GM18873 (cell line): ENCODE measurements around the gene IL6.

ENCODE experiments used
- ATAC-seq: cut with Tn5 transposase; IDR thresholded peaks from one replicate; pipeline ENCODE4 v1.9.1; 2021; ENCODE audit warnings: mild to moderate bottlenecking, moderate library complexity, moderate number of reproducible peaks; ENCODE audit not compliant: unreplicated experiment, low FRiP score

Gene IL6

DNA sequence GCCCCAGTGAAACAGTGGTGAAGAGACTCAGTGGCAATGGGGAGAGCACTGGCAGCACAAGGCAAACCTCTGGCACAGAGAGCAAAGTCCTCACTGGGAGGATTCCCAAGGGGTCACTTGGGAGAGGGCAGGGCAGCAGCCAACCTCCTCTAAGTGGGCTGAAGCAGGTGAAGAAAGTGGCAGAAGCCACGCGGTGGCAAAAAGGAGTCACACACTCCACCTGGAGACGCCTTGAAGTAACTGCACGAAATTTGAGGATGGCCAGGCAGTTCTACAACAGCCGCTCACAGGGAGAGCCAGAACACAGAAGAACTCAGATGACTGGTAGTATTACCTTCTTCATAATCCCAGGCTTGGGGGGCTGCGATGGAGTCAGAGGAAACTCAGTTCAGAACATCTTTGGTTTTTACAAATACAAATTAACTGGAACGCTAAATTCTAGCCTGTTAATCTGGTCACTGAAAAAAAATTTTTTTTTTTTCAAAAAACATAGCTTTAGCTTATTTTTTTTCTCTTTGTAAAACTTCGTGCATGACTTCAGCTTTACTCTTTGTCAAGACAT is 574 bp upstream of the IL6 start:
- peak; percentile 71 for ATAC-seq

DNA sequence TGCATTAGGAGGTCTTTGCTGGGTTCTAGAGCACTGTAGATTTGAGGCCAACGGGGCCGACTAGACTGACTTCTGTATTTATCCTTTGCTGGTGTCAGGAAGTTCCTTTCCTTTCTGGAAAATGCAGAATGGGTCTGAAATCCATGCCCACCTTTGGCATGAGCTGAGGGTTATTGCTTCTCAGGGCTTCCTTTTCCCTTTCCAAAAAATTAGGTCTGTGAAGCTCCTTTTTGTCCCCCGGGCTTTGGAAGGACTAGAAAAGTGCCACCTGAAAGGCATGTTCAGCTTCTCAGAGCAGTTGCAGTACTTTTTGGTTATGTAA is 675 bp downstream of the IL6 start:
- ATAC-seq: no peak

DNA sequence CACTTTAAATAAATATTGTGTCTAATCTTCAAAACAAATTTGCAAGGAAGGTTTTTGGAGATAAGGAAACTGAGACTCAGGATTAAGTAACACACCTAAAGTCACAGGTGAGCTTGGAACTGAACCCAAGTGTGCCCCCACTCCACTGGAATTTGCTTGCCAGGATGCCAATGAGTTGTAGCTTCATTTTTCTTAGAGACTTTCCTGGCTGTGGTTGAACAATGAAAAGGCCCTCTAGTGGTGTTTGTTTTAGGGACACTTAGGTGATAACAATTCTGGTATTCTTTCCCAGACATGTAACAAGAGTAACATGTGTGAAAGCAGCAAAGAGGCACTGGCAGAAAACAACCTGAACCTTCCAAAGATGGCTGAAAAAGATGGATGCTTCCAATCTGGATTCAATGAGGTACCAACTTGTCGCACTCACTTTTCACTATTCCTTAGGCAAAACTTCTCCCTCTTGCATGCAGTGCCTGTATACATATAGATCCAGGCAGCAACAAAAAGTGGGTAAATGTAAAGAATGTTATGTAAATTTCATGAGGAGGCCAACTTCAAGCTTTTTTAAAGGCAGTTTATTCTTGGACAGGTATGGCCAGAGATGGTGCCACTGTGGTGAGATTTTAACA is 1.5 kb downstream of the IL6 start:
- no peak for ATAC-seq

DNA sequence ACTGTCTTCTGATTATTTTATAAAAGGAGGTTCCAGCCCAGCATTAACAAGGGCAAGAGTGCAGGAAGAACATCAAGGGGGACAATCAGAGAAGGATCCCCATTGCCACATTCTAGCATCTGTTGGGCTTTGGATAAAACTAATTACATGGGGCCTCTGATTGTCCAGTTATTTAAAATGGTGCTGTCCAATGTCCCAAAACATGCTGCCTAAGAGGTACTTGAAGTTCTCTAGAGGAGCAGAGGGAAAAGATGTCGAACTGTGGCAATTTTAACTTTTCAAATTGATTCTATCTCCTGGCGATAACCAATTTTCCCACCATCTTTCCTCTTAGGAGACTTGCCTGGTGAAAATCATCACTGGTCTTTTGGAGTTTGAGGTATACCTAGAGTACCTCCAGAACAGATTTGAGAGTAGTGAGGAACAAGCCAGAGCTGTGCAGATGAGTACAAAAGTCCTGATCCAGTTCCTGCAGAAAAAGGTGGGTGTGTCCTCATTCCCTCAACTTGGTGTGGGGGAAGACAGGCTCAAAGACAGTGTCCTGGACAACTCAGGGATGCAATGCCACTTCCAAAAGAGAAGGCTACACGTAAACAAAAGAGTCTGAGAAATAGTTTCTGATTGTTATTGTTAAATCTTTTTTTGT is 2.3 kb downstream of the IL6 start:
- ATAC-seq: no peak

DNA sequence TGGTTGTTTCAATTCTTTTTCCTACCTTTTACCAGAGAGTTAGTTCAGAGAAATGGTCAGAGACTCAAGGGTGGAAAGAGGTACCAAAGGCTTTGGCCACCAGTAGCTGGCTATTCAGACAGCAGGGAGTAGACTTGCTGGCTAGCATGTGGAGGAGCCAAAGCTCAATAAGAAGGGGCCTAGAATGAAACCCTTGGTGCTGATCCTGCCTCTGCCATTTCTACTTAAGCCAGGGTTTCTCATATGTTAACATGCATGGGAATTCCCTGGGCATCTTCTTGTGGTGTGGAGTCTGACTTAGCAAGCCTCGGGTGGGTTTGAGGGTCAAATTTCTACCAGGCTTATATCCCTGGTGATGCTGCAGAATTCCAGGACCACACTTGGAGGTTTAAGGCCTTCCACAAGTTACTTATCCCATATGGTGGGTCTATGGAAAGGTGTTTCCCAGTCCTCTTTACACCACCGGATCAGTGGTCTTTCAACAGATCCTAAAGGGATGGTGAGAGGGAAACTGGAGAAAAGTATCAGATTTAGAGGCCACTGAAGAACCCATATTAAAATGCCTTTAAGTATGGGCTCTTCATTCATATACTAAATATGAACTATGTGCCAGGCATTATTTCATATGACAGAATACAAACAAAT is 3.2 kb downstream of the IL6 start:
- no peak for ATAC-seq

DNA sequence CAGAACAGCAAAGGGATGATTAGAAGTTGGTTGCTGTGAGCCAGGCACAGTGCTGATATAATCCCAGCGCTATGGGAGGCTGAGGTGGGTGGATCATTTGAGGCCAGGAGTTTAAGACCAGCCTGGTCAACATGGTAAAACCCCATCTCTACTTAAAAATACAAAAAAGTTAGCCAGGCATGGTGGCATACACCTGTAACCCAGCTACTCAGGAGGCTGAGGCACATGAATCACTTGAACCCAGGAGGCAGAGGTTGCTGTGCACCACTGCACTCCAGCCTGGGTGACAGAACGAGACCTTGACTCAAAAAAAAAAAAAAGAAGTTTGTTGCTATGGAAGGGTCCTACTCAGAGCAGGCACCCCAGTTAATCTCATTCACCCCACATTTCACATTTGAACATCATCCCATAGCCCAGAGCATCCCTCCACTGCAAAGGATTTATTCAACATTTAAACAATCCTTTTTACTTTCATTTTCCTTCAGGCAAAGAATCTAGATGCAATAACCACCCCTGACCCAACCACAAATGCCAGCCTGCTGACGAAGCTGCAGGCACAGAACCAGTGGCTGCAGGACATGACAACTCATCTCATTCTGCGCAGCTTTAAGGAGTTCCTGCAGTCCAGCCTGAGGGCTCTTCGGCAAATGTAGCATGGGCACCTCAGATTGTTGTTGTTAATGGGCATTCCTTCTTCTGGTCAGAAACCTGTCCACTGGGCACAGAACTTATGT is 4.1 kb downstream of the IL6 start:
- no peak for ATAC-seq

DNA sequence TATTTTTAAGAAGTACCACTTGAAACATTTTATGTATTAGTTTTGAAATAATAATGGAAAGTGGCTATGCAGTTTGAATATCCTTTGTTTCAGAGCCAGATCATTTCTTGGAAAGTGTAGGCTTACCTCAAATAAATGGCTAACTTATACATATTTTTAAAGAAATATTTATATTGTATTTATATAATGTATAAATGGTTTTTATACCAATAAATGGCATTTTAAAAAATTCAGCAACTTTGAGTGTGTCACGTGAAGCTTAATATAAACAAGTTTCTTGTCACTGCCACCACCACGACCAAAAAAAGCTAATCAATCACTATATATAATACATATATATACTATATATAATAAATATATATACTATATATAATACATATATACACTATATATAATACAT is 4.8 kb downstream of the IL6 start:
- no peak for ATAC-seq

DNA sequence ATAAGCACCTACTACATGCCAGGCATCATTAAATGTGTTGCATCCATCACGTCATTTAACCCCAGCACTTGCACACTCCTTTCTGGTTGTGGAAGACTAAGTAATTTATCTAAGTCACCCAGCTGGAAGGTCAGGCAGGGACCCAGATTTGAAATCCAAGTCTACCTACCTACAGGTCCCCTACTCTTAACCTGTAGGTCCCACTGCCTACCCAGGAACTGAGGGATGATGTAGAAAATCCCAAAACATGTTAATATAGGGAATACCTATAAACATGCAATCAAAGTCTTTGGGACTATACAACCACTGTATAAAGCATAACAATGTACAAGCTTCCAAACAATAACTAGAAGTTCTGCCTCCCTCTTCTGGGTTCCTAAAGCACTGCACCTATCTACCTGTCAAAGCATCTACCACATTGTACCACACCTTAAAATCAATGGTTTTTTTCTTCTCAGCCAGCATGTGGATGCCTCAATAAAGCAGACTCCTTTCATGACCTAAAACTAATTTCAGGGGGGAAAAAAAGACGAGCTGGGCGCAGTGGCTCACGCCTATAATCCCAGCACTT is 5.6 kb downstream of the IL6 start:
- ATAC-seq: no peak

DNA sequence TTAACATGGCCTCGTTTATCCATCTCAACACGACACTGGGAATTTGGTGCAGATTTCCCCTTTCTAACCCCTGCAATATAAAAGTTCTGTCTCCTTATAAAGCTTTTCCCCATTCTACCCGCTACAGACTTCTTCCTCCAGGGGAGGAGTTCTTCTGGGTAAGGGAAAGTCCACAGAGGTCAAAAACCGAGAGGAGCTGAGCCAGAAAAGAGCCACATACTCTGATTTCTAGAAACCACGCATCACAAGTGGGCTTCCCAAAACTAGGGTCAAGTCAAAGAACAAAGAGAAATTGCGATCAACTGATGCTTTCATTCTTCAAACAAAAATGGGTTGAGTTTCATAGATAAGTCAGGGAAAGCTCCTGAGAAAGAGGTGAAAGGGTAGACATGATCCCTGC is 6.8 kb downstream of the IL6 start:
- no peak for ATAC-seq

DNA sequence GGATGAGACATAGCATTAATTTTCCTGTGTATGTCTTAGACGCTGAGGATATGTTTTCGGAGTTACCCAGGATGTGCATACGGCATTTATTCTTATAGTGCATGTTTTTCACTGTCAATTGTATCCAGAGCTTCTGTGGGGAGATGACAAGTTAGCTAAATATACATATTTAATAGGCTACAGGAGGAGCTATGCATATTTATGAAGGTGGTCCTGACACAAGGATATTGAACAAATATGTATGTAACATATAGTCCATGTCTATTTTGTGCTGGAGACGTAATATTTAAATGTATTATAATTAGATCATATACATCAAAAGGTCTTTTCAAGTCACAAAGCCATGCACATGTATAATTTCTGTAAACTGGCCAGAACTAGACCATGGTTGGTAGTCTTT is 16.0 kb downstream of the IL6 start:
- no peak for ATAC-seq

DNA sequence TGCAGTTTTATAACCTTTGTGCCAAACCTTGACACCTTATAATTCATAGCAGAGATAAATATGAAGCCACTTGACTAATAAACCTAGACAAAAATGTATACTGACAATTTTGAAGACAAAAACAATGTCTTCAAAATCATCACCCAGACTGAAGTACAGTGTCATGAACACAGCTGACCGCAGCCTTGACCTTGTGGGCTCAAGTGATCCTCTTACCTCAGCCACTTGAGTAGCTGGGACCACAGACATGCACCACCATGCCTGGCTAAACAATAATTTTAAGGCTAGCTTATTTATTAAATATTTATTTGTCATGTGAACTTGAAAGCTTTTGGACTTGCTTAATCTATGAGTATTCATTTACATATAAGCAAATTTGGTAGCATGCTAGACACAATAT is 24.3 kb downstream of the IL6 start:
- ATAC-seq: no peak

DNA sequence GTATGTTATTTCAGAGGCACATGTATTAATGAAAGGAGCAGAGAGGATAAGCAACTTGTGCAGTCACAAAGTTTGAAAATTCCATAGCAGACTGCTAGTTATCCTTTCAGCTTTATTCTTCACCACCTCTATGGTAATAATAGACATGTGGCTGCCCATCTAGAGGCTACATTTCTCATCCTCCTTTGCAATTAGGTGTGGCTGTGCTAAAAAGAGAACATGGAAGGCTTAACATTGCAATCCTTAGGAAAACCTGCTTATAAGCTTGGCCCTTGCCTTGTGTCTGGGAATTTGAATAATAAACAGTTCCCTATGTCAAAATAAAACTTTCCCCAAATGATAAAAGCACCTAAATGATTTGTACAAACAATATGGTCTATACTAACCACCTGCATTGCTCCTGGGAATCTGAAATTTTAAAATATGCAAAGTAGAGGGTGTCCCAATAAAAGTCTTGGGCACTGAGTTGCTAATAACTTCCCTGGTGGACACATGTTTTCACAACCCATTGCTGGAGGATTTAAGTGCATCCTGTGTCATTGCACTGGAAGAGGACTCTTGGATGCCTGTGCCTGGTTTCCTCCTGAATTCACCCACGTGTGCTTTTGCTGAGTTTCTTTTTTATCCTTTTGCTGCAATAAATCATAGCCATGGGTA is 30.5 kb downstream of the IL6 start:
- ATAC-seq: no peak

DNA sequence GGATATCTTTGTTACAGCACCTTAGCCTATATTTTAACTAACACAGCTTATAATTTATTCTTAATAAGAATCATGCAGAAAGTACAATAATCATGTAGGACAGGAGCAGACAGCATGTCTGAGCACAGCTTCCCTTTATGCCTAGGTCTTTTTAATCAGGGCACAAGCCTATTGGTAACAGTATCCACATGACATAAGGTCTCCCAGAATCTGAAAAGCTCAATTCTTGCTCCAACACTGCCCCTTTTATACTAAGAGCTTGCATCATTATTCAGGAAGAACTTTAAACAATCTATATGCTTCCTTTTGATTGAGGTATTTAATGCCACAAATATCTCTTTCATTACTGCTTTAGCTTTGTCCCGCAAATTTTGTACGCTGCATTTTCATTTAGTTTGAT is 31.6 kb downstream of the IL6 start:
- no peak for ATAC-seq

DNA sequence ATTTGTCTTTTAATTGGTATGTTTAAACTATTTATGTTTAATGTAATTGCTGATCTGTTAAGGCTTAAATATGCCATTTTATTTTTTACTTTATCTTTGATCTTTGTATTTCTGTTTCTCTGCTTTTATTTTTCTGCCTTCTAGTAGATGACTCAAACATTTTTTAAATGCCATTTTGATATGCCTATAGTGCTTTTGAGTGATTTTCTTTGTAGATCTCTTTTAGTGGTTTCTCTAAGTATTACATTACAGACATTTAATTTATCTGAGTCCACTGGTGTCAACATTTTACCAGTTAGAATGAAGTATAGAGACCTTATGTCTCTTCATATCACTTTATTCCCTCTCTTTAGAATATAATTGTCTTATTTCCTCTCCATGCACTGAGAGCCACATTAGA is 32.7 kb downstream of the IL6 start:
- no peak for ATAC-seq

DNA sequence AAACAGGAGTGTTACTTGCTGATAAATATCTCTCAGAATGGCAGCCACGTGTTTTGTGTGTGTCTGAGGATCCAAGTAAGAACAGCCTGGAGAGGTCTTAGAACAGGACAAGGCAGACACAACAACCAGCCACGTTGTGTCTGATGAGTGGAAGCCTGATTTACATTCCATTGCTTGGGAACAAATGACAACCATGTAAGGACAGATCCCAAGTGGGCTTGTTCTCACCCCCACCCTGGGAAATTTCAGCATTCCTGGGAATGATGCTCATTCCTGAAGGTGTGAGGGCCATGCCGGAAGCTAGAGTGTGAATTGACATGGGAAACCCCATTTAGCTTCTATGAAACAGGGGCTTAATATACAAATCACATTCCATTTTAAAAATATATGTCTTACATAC is 35.9 kb downstream of the IL6 start:
- no peak for ATAC-seq

DNA sequence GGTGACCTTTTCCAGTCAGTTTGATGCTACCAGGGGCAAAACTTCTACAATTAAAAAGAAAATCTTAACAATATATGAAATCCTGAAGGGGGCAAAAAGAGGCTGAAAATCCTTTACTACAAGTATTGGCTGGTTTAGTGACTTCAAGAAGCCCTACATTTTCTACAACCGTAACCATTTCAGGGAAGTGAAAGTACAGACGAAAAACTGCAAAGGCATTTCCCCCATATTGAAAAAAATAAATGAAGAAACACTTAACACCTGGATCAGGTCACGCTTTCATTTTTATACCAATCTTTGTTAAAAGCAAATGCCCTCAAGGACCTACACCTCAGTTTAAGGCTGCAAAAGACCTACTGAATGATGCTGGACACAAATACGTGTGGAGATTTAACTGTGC is 38.6 kb downstream of the IL6 start:
- no peak for ATAC-seq

DNA sequence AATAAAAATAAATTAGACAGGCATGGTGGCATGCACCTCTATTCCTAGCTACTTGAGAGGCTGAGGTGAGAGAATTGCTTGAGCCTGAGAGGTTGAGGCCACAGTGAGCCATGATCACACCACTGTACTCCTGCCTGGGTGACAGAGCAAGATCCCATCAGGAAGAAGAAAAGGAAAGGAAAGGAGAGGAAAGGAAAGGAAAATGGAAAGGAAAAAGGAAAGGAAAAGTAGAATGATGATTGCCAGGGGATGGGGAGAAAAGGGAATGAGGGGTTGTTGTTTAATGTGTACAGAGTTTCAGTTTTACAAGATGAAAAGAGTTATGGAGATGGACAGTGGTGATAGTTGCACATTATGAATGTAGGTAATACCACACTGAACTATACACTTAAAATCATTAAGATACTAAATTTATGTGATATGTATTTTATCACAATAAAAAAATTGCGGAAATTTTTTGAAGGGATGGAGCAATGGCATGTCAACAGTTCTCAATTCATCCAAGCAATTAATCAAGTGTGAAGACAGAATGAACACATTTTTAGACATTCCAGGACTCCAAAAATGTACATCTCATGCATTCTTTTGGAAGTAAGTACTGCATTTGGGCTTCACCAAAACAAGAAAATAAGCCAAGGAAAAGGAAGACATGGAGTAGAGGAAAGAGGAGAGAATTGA is 44.3 kb downstream of the IL6 start:
- no peak for ATAC-seq

DNA sequence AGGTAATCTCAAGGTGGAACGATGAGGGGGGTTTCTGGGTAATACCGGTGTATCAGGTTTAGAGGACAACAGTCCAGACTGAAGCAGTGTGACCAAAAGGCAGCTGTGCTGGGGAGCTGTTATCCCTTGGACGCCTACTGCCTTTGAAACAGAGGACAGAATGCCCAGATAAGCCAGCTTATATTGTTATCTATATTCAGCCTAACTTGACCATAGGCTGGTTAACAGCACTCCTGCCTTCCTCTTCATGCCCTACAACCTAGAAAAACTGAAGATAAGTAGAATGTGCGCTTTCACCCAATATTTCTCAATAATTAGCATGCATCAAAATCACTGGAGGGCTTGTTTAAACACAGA is 44.9 kb downstream of the IL6 start:
- no peak for ATAC-seq

DNA sequence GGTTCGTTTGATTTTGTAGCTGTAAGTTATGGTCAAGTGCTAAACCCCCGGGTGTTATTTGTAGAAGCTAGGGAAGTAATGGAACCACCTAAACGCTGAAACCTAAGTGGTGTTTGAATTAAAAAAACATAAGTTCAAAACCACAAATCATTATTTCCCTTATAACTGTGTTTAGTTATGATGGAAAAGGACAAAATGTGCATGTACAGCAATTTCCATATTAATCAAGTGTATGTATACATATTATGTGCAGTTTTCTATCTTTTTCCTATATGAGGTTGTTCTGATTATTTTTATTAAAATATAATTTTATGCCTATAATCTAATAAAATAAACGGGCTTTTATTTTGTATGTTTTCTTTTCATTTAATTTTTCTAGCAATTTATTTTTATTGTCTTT is 45.9 kb downstream of the IL6 start:
- ATAC-seq: no peak

DNA sequence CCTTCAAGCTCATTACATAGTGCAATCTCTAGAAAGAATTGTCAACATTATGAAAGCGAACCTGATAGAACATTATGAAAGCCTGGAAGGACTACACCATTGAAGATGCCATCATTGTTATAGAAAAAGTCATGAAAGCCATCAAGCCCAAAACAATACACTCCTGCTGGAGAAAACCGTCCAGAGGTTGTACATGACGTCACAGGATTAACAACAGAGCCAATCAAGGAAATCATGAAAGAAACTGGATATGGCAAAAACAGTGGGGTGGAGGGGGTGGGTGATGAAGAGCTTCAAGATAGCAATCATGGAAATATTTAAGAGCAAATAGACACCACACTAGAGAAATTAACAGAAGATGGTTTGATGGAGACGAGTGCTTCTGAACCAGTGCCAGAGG is 50.0 kb downstream of the IL6 start:
- no peak for ATAC-seq
